Spinal cord (tissue), 10 donors: ENCODE data around the gene GYPC. TPM values are rescaled to one million over a fixed set of nuclear protein-coding genes. Genes with fewer than 3 reads are reported as not detected.
A peak's percentile ranks its signal among the peaks of the same experiment; 100 is the strongest.
"Not testable (repeated sequence)": the region's sequence is repeated elsewhere in the genome, so short reads cannot be mapped to it uniquely, and the experiment has no call there.

Experiments used
- DNase-seq, 6 donors: peaks; one replicate each; pipeline versions ENCODE4 v3.0.0 to v3.0.0-alpha.2; 2013 to 2015; ENCODE audit warnings: low spot score in 6 of 6, low read depth in 4 of 6
- H3K27ac ChIP-seq: one replicate; pipeline ENCODE4 v1.5.1; 2013; ENCODE audit warnings: low read depth, low read length, control low read depth
- H3K27me3 ChIP-seq: one replicate; pipeline ENCODE4 v1.6.1; 2013; ENCODE audit warnings: low read length; ENCODE audit not compliant: control insufficient read depth, insufficient read depth
- H3K36me3 ChIP-seq: one replicate; pipeline ENCODE4 v1.6.1; 2013; ENCODE audit warnings: low read length; ENCODE audit not compliant: control insufficient read depth, insufficient read depth
- H3K4me1 ChIP-seq: one replicate; pipeline ENCODE4 v1.6.1; 2013; ENCODE audit warnings: low read length; ENCODE audit not compliant: control insufficient read depth, insufficient read depth
- H3K4me3 ChIP-seq: one replicate; pipeline ENCODE4 v1.5.1; 2013; ENCODE audit warnings: low read depth, low read length, control low read depth
- H3K9me3 ChIP-seq: one replicate; pipeline ENCODE4 v1.6.1; 2013; ENCODE audit warnings: low read length; ENCODE audit not compliant: control insufficient read depth, insufficient read depth
- WGBS: methylation state at CpG from one replicate; pipeline ENCODE4 v1.1.5; 2013; ENCODE audit warnings: missing lambda C conversion rate; ENCODE audit not compliant: insufficient coverage; 5-methylcytosine and 5-hydroxymethylcytosine counted together
- polyA plus RNA-seq, 2 donors: library from polyadenylated mRNA; unstranded; fragments of 120-200 nt; gene quantifications; one replicate each; pipeline ENCODE4 v1.2.1, GENCODE V29; 2013; ENCODE audit not compliant: insufficient read length in 2 of 2
- total RNA-seq, 2 donors: library from RNA; depleted of rRNA in 1 of 2; stranded (reverse); fragments of 120-200 nt in 1 of 2; fragments of >200 nt in 1 of 2; gene quantifications; one replicate each; pipeline versions ENCODE4 v1.2.3 to v1.2.4, GENCODE V29; 2013 to 2014
- donor health status: healthy.

The GYPC gene
- total and polyA plus RNA-seq, 4 donors, result 20.2 to 114 (median 50.6) TPM

- Histone ChIP-seq H3K27me3 (no peaks in the 10 kb centered on the region), H3K4me3 (no peak overlapping the region), H3K36me3 (no peaks in the 10 kb centered on the region), H3K9me3 (no peaks in the 10 kb centered on the region), H3K4me1 (peaks cover 4% of the 10 kb centered on the region), H3K27ac (no peak overlapping the region)
- DNase-seq, result no peak
- WGBS, result 100% methylated on average over 2 of the region's 2 CpGs
Measured at GRCh38 chr2:126687503-126687902, 31.5 kb downstream of the GYPC start.

DNA sequence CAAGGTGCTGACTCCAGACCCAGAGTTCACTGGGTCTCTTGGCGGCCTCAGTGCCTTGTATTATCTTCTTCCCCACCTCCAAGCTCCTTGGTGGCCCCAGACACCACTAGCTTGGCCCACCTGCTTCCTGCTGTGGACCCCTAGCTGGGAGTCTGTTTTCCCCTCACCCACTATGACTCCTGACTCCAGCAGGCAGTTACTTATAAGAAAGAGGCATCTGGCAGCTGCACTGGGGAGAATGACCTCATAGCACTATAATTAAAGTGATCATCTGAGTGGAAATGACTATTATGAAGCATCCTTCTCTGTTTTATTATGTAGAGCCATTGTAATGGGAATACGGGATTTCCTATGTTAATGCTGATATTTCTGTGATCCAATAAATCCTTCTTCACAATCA lies 32.6 kb downstream of the GYPC start:
- H3K36me3 ChIP-seq, H3K4me3 ChIP-seq, H3K9me3 ChIP-seq, H3K27me3 ChIP-seq, H3K27ac ChIP-seq, H3K4me1 ChIP-seq, DNase-seq: not testable (repeated sequence)
- WGBS, result 100% methylated on average over 1 of the region's 2 CpGs

- not testable (repeated sequence) for H3K4me1 ChIP-seq, H3K4me3 ChIP-seq, DNase-seq, H3K27ac ChIP-seq, H3K9me3 ChIP-seq, H3K36me3 ChIP-seq, H3K27me3 ChIP-seq
- no CpG with 5 or more reads among the region's 1 CpG for WGBS
Measured at GRCh38 chr2:126692241-126692640, 36.3 kb downstream of the GYPC start.

GRCh38 chr2:126692934-126693592 lies 37.1 kb downstream of the GYPC start:
- H3K4me1 ChIP-seq, DNase-seq, H3K36me3 ChIP-seq, H3K4me3 ChIP-seq, H3K9me3 ChIP-seq, H3K27ac ChIP-seq, H3K27me3 ChIP-seq: not testable (repeated sequence)
- 93% methylated on average over 1 of the region's 3 CpGs for WGBS

GRCh38 chr2:126696644-126697520 lies 40.9 kb downstream of the GYPC start:
- H3K27me3 ChIP-seq, result no peaks in the 10 kb centered on the region
- H3K4me1 ChIP-seq, result peaks cover 3% of the 10 kb centered on the region
- H3K27ac ChIP-seq, result no peak overlapping the region
- WGBS, result 88% methylated on average over 15 of the region's 15 CpGs
- no peak for DNase-seq
- no peak overlapping the region for H3K4me3 ChIP-seq
- no peaks in the 10 kb centered on the region for H3K36me3 ChIP-seq
- no peaks in the 10 kb centered on the region for H3K9me3 ChIP-seq

GRCh38 chr2:126698376-126698775 lies 42.4 kb downstream of the GYPC start:
- Histone ChIP-seq H3K27ac (no peak overlapping the region), H3K4me3 (no peak overlapping the region), H3K36me3 (no peaks in the 10 kb centered on the region), H3K4me1 (peaks cover 3% of the 10 kb centered on the region), H3K9me3 (no peaks in the 10 kb centered on the region), H3K27me3 (no peaks in the 10 kb centered on the region)
- 20% methylated on average over 1 of the region's 2 CpGs for WGBS
- DNase-seq, result no peak

DNA sequence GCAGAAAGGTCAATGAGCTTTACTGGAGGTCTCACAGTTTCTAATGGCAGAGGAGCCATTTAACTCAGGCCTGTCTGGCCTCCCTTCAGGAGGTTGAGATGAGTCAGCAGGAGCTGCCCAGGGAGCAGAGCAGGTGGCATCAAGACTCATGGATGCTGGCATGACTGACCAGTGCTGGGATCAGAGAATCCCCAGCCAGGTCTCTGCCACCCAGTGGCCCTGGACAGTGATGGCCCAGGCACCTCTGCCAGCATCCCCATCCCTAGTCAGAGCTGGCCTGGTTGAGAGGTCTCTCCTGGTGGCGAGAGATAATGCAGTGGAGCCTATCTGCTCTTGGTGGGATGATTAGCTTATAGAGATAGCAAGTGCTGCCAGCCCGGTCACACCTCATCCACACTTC lies 43.1 kb downstream of the GYPC start:
- Histone ChIP-seq H3K4me3 (no peak overlapping the region), H3K4me1 (peaks cover 3% of the 10 kb centered on the region), H3K27ac (no peak overlapping the region), H3K9me3 (no peaks in the 10 kb centered on the region), H3K36me3 (no peaks in the 10 kb centered on the region), H3K27me3 (no peaks in the 10 kb centered on the region)
- WGBS, result no CpG with 5 or more reads among the region's 2 CpGs
- no peak for DNase-seq

- whole genome bisulfite sequencing, result no CpG with 5 or more reads among the region's 4 CpGs
- Histone ChIP-seq H3K36me3 (no peaks in the 10 kb centered on the region), H3K9me3 (no peaks in the 10 kb centered on the region), H3K4me3 (no peak overlapping the region), H3K27ac (no peak overlapping the region), H3K4me1 (peaks cover 3% of the 10 kb centered on the region), H3K27me3 (no peaks in the 10 kb centered on the region)
- peak in 2 of 6 donors; percentile 61 to 68 for DNase-seq
Measured at GRCh38 chr2:126699716-126700581, 44.0 kb downstream of the GYPC start.

GRCh38 chr2:126700677-126701076 lies 44.7 kb downstream of the GYPC start:
- 56% methylated on average over 2 of the region's 2 CpGs for WGBS
- no peaks in the 10 kb centered on the region for H3K27me3 ChIP-seq
- H3K9me3 ChIP-seq, result no peaks in the 10 kb centered on the region
- no peak for DNase-seq
- no peaks in the 10 kb centered on the region for H3K36me3 ChIP-seq
- no peak overlapping the region for H3K4me3 ChIP-seq
- no peak overlapping the region for H3K27ac ChIP-seq
- H3K4me1 ChIP-seq, result peaks cover 3% of the 10 kb centered on the region
